HFFc6 (cell line): ENCODE measurements around the gene SIRPB1. TPM values are rescaled to one million over a fixed set of nuclear protein-coding genes. Genes with fewer than 3 reads are reported as not detected.

Experiments used
- DNase-seq: peaks from one replicate; pipeline ENCODE4 v3.0.0-alpha.2; 2018
- H3K27ac Mint-ChIP-seq: 2 replicates; pipeline ENCODE4 v1.8.0; 2020; ENCODE audit warnings: mild to moderate bottlenecking, mixed read lengths
- H3K27me3 Mint-ChIP-seq: 2 replicates; pipeline ENCODE4 v1.8.0; 2021; ENCODE audit warnings: mild to moderate bottlenecking, moderate library complexity, mixed read lengths; ENCODE audit not compliant: insufficient read depth
- H3K36me3 Mint-ChIP-seq: 2 replicates; pipeline ENCODE4 v1.8.0; 2021; ENCODE audit warnings: low read depth, mixed read lengths
- H3K4me1 Mint-ChIP-seq: 2 replicates; pipeline ENCODE4 v1.8.0; 2020; ENCODE audit warnings: low read depth, mixed read lengths
- H3K4me3 Mint-ChIP-seq: 2 replicates; pipeline ENCODE4 v1.8.0; 2020; ENCODE audit warnings: mild to moderate bottlenecking, moderate library complexity, mixed read lengths
- H3K9me3 Mint-ChIP-seq: 2 replicates; pipeline ENCODE4 v1.8.0; 2020; ENCODE audit warnings: mild to moderate bottlenecking, mixed read lengths
- long read RNA-seq: library from polyadenylated mRNA; unstranded; transcript quantifications from one replicate; pipeline ENCODE4 v2.0.0, GENCODE V29; 2019
- total RNA-seq, 6 experiments: library from RNA; stranded (reverse); fragmentation: NEBNext Ultra II Directional; extraction: Animal tissue kit (Norgen Biotek cat#: 25700); gene quantifications; 2 replicates in 1 of 6; 3 replicates in 5 of 6; pipeline ENCODE4 v1.2.3, GENCODE V29; 2021
- TF ChIP-seq, protein P1 (sequence below): fragments of 200-600 bp; sonication (generic); IDR thresholded peaks from 2 replicates; pipeline ENCODE4 v1.5.0; 2021; ENCODE audit warnings: antibody characterized with exemption, mild to moderate bottlenecking

The SIRPB1 gene
- not detected for total RNA-seq
- long read RNA-seq: 0 reads

DNA sequence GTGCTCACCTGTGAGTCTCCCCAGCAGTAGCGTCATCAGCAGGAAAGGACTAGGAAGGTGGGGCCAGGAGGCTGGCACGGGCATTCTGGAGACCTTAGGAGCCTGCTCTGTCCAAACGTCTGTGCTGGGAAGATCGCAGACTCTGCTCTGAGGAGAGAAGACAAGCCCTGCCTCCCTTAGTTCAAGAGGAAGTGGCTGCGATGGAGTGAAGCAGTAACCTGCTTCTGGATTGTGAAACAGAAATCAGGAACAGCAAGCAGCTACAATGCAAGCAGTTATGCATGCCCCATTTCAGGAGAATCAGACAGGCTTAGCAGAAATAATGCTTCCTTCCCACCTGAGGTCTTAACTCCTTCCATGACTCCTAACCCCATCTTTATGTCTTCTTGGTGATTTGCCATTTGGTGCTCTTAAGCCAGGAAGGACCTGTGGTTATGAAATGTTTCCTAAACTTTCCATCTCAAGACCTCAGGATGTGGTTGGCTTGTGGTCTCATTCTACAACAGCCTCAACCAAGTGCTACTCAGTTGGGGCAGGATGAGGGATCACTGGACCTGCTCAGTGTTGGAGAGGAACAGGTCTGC, at the start of gene SIRPB1:
TSS of gene SIRPB1 (minus strand) at position 149 of the 584 bp plus-strand sequence. CDS start at position 84, 65 bp downstream.
- H3K27ac Mint-ChIP-seq: no peak within 1 kb of the TSS
- no peak for DNase-seq
- TF ChIP-seq, protein P1, sequence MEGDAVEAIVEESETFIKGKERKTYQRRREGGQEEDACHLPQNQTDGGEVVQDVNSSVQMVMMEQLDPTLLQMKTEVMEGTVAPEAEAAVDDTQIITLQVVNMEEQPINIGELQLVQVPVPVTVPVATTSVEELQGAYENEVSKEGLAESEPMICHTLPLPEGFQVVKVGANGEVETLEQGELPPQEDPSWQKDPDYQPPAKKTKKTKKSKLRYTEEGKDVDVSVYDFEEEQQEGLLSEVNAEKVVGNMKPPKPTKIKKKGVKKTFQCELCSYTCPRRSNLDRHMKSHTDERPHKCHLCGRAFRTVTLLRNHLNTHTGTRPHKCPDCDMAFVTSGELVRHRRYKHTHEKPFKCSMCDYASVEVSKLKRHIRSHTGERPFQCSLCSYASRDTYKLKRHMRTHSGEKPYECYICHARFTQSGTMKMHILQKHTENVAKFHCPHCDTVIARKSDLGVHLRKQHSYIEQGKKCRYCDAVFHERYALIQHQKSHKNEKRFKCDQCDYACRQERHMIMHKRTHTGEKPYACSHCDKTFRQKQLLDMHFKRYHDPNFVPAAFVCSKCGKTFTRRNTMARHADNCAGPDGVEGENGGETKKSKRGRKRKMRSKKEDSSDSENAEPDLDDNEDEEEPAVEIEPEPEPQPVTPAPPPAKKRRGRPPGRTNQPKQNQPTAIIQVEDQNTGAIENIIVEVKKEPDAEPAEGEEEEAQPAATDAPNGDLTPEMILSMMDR: no peak
- H3K9me3 Mint-ChIP-seq: peaks cover 6% of the 10 kb centered on the region; the same call in 1 of the 2 replicates
- H3K27me3 Mint-ChIP-seq: peaks cover 17% of the 10 kb centered on the region
- peaks cover 8% of the 10 kb centered on the region for H3K4me1 Mint-ChIP-seq
- no peak within 1 kb of the TSS for H3K4me3 Mint-ChIP-seq
- no peaks in the 10 kb centered on the region for H3K36me3 Mint-ChIP-seq

GRCh38 chr20:1669304-1669703, 49.5 kb upstream of the SIRPB1 start:
- Mint-ChIP-seq H3K27ac (no peak overlapping the region), H3K27me3 (peaks cover 30% of the 10 kb centered on the region), H3K36me3 (no peaks in the 10 kb centered on the region), H3K4me1 (peaks cover 1% of the 10 kb centered on the region), H3K4me3 (no peak overlapping the region), H3K9me3 (no peaks in the 10 kb centered on the region)
- DNase-seq: no peak
- TF ChIP-seq, protein P1: 0 out of 2 replicates have a peak, but pooled peaks have one; percentile 13

GRCh38 chr20:1667502-1668085, 47.8 kb upstream of the SIRPB1 start:
- H3K27ac Mint-ChIP-seq: no peak overlapping the region
- no peak overlapping the region for H3K4me3 Mint-ChIP-seq
- H3K4me1 Mint-ChIP-seq: peaks cover 10% of the 10 kb centered on the region
- H3K36me3 Mint-ChIP-seq: no peaks in the 10 kb centered on the region
- no peak for DNase-seq
- TF ChIP-seq, protein P1: no peak
- no peaks in the 10 kb centered on the region for H3K9me3 Mint-ChIP-seq
- H3K27me3 Mint-ChIP-seq: peaks cover 17% of the 10 kb centered on the region

- Mint-ChIP-seq H3K4me1 (peaks cover 10% of the 10 kb centered on the region), H3K9me3 (no peaks in the 10 kb centered on the region), H3K4me3 (no peak overlapping the region), H3K27ac (no peak overlapping the region), H3K27me3 (peaks cover 11% of the 10 kb centered on the region), H3K36me3 (no peaks in the 10 kb centered on the region)
- TF ChIP-seq, protein P1: no peak
- no peak for DNase-seq
Observed at GRCh38 chr20:1666802-1667201, 47.0 kb upstream of the SIRPB1 start.

DNA sequence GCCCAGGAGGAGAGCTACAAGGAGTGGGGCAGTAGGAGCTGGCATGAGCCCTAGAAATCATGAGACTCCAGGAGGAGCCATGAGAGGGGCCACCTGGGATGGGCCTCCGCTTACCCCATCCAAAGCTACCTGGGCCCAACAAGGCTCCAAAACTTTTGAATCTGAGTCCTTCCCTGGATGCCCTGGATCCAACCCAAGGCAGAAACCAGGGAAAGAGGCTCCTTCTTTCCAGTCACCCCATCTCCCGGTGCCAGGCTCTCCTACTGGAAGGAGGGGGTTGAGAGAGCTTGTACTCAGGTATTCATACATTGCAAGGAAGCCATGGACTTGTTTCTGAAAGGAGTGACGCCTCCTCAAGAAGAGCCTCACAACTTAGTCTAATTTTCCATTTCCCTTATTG, 45.5 kb upstream of the SIRPB1 start:
- H3K9me3 Mint-ChIP-seq: no peaks in the 10 kb centered on the region
- no peak overlapping the region for H3K4me3 Mint-ChIP-seq
- TF ChIP-seq, protein P1: no peak
- DNase-seq: no peak
- H3K36me3 Mint-ChIP-seq: no peaks in the 10 kb centered on the region
- peaks cover 10% of the 10 kb centered on the region for H3K4me1 Mint-ChIP-seq
- H3K27me3 Mint-ChIP-seq: peaks cover 14% of the 10 kb centered on the region
- H3K27ac Mint-ChIP-seq: no peak overlapping the region
